HepG2 (cell line): ENCODE results near the gene EDAR. TPM values are rescaled to one million over a fixed set of nuclear protein-coding genes. Genes with fewer than 3 reads are reported as not detected.

Experiments
- ATAC-seq: fragments of 200-7000 bp; cut with Tn5 transposase; 3 replicates; pipeline ENCODE4 v1.9.1; 2020; ENCODE audit warnings: mild to moderate bottlenecking, moderate library complexity
- BruUV-seq: library from RNA; stranded (reverse); fragments of 400-500 nt; replicated peaks from 2 replicates; lab custom pipeline; 2021; lab: Mats Ljungman, UMichigan
- CTCF ChIA-PET: fragments of 300-600 bp; formaldehyde crosslinking; extraction: SDS; loops from one replicate; lab custom pipeline; 2021; ENCODE audit warnings: low total read pairs, inconsistent platforms, low intra/inter-chr PET ratio; lab: Yijun Ruan, JAX
- POLR2A ChIA-PET: fragments of 350-600 bp; sonication (Branson Sonifier 250); formaldehyde crosslinking; loops from one replicate; lab custom pipeline; 2020; ENCODE audit warnings: antibody characterized with exemption, inconsistent platforms; lab: Yijun Ruan, JAX
- DNase-seq: peaks from one replicate; pipeline ENCODE4 v3.0.0-alpha.2; 2015; ENCODE audit warnings: low spot score
- FAIRE-seq: peaks from 3 replicates; lab custom pipeline; 2011; peaks lifted over from hg19 to GRCh38; lab: Jason Lieb, UNC
- H2AFZ ChIP-seq: one replicate; pipeline ENCODE4 v1.6.1; 2011; ENCODE audit warnings: low read length, inconsistent platforms
- H3K27ac ChIP-seq: fragments of 300-600 bp; 3 replicates; pipeline ENCODE4 v1.8.0; 2011; ENCODE audit warnings: mixed run types, mild to moderate bottlenecking, mixed read lengths, low read length, inconsistent platforms; ENCODE audit not compliant: insufficient read depth; ENCODE audit errors: extremely low read length
- H3K27me3 ChIP-seq, 2 experiments: fragments of 200-600 bp in 1 of 2; 2 replicates in 1 of 2; 3 replicates in 1 of 2; pipeline versions ENCODE4 v1.6.0 to v1.8.0; 2011; ENCODE audit warnings: low read length in 2 of 2, mild to moderate bottlenecking in 2 of 2, moderate library complexity in 2 of 2, inconsistent platforms in 1 of 2; ENCODE audit not compliant: insufficient read depth in 2 of 2, control insufficient read depth in 1 of 2
- H3K36me3 ChIP-seq, 2 experiments: fragments of 200-600 bp in 1 of 2; replicated peaks in 1 of 2; 2 replicates in 1 of 2; 3 replicates in 1 of 2; pipeline versions ENCODE4 v1.5.1 to v1.8.0; 2011; ENCODE audit warnings: low read length in 2 of 2, inconsistent platforms in 1 of 2; ENCODE audit not compliant: insufficient read depth in 2 of 2, control insufficient read depth in 1 of 2
- H3K4me1 ChIP-seq: 2 replicates; pipeline ENCODE4 v1.5.1; 2012; ENCODE audit warnings: low read length, inconsistent platforms; ENCODE audit not compliant: insufficient read depth
- H3K4me2 ChIP-seq: 2 replicates; pipeline ENCODE4 v1.6.0; 2011; ENCODE audit warnings: low read depth, low read length, inconsistent platforms
- H3K4me3 ChIP-seq, 3 experiments: fragments of 200-600 bp in 1 of 3; sonication (generic), shearing (Covaris generic) in 1 of 3; replicated peaks in 1 of 3; 2 replicates each; pipeline ENCODE4 v1.5.1; 2011 to 2016; ENCODE audit warnings: low read length in 3 of 3, inconsistent platforms in 2 of 3, low read depth in 2 of 3, mild to moderate bottlenecking in 2 of 3, control low read depth in 1 of 3, mixed read lengths in 1 of 3; ENCODE audit not compliant: insufficient read depth in 1 of 3
- H3K79me2 ChIP-seq: one replicate; pipeline ENCODE4 v1.6.1; 2011; ENCODE audit warnings: low read length, inconsistent platforms; ENCODE audit not compliant: insufficient read depth
- H3K9ac ChIP-seq: 2 replicates; pipeline ENCODE4 v1.6.0; 2011; ENCODE audit warnings: mild to moderate bottlenecking, low read depth, low read length, inconsistent platforms; ENCODE audit not compliant: insufficient read depth
- H3K9me3 ChIP-seq: 2 replicates; pipeline ENCODE4 v1.5.1; 2012; ENCODE audit warnings: mild to moderate bottlenecking, low read length
- H4K20me1 ChIP-seq: 2 replicates; pipeline ENCODE4 v1.6.0; 2011; ENCODE audit warnings: inconsistent platforms, mild to moderate bottlenecking, low read length, moderate library complexity; ENCODE audit not compliant: insufficient read depth
- CREM ChIP-seq, 2 experiments: sonication (generic) in 1 of 2; formaldehyde crosslinking in 1 of 2; IDR thresholded peaks; 2 replicates each; pipeline versions ENCODE4 v1.4.0 to v1.6.1; 2016 to 2020; ENCODE audit warnings: antibody characterized with exemption in 1 of 2, mild to moderate bottlenecking in 1 of 2, missing genetic modification reagents in 1 of 2
- EHMT2 ChIP-seq: fragments of 200-600 bp; sonication (generic); IDR thresholded peaks from 2 replicates; pipeline ENCODE4 v1.7.0; 2017; ENCODE audit warnings: antibody characterized with exemption, low read depth, low read length, borderline replicate concordance
- KDM5A ChIP-seq: fragments of 200-600 bp; sonication (generic); IDR thresholded peaks from 2 replicates; pipeline ENCODE4 v1.7.0; 2018; ENCODE audit warnings: antibody characterized with exemption, mild to moderate bottlenecking, low read length, borderline replicate concordance
- MAFG ChIP-seq: sonication (generic); formaldehyde crosslinking; IDR thresholded peaks from 2 replicates; pipeline ENCODE4 v1.5.1; 2020; ENCODE audit warnings: mild to moderate bottlenecking, missing genetic modification reagents
- MNT ChIP-seq: fragments of 450-650 bp; IDR thresholded peaks from 2 replicates; pipeline ENCODE4 v1.6.1; 2016
- NFIB ChIP-seq: sonication (generic); formaldehyde crosslinking; IDR thresholded peaks from 2 replicates; pipeline ENCODE4 v1.9.0; 2021; ENCODE audit warnings: missing genetic modification reagents, mild to moderate bottlenecking, borderline replicate concordance
- SMAD1 ChIP-seq: sonication (generic); formaldehyde crosslinking; IDR thresholded peaks from 2 replicates; pipeline ENCODE4 v1.4.0; 2020; ENCODE audit warnings: missing genetic modification reagents, low read depth, mild to moderate bottlenecking, borderline replicate concordance
- TEF ChIP-seq: sonication (generic); formaldehyde crosslinking; IDR thresholded peaks from 2 replicates; pipeline ENCODE4 v1.5.0; 2020; ENCODE audit warnings: missing genetic modification reagents
- TRAFD1 ChIP-seq: sonication (generic); formaldehyde crosslinking; IDR thresholded peaks from 2 replicates; pipeline ENCODE4 v1.5.1; 2020; ENCODE audit warnings: missing genetic modification reagents, mild to moderate bottlenecking, borderline replicate concordance
- ZBTB20 ChIP-seq: sonication (generic); formaldehyde crosslinking; IDR thresholded peaks from 2 replicates; pipeline ENCODE4 v1.8.1; 2023; ENCODE audit warnings: missing genetic modification reagents, low read depth, mild to moderate bottlenecking, borderline replicate concordance
- ZBTB38 ChIP-seq: sonication (generic); formaldehyde crosslinking; IDR thresholded peaks from 2 replicates; pipeline ENCODE4 v1.5.1; 2020; ENCODE audit warnings: mild to moderate bottlenecking, missing genetic modification reagents
- ZNF839 ChIP-seq: sonication (generic); formaldehyde crosslinking; IDR thresholded peaks from 2 replicates; pipeline ENCODE4 v1.4.0; 2020; ENCODE audit warnings: missing genetic modification reagents, mild to moderate bottlenecking, borderline replicate concordance
- WGBS: methylation state at CpG from one replicate; pipeline ENCODE4 v1.1.6; 2017; ENCODE audit warnings: low lambda C conversion rate; 5-methylcytosine and 5-hydroxymethylcytosine counted together
- in situ Hi-C: cut with HindIII; loops from 2 replicates; pipeline ENCODE4 v1.10.0; 2017; ENCODE audit warnings: low pct_unique_long_range_greater_than_20kb; ENCODE audit not compliant: extremely low pct_ligation_motif_present
- intact Hi-C: fragments of 100-400 bp; cut with micrococcal nuclease; formaldehyde crosslinking; loops from one replicate; pipeline ENCODE4 v1.10.0; 2022; ENCODE audit not compliant: unreplicated experiment
- polyA plus RNA-seq, 8 experiments: library from polyadenylated mRNA; depleted of rRNA in 3 of 8; stranded (reverse) in 7 of 8; unstranded in 1 of 8; fragments of >200 nt; fragmentation: Illumina TruSeq in 4 of 8; extraction: Trizol in 4 of 8; gene quantifications; 2 replicates each; pipeline versions ENCODE4 v1.2.1 to v1.2.3, GENCODE V29; 2011 to 2016; ENCODE audit warnings: low read depth in 4 of 8, missing spikeins in 1 of 8, mixed read lengths in 1 of 8; ENCODE audit not compliant: insufficient read depth in 1 of 8
- total RNA-seq, 5 experiments: library from RNA; depleted of rRNA; stranded (reverse); fragments of >200 nt; fragmentation: Illumina TruSeq; extraction: Trizol; gene quantifications; 2 replicates each; pipeline ENCODE4 v1.2.3, GENCODE V29; 2016; ENCODE audit warnings: low read depth in 1 of 5
- TF ChIP-seq, protein P1 (sequence below): IDR thresholded peaks from 2 replicates; pipeline ENCODE4 v1.6.1; 2016; ENCODE audit warnings: low read depth, borderline replicate concordance
- TF ChIP-seq, protein P2 (sequence below): sonication (generic); formaldehyde crosslinking; conservative IDR thresholded peaks from 2 replicates; pipeline ENCODE4 v1.4.0; 2020; ENCODE audit warnings: missing genetic modification reagents
- TF ChIP-seq, protein P3 (sequence below): IDR thresholded peaks from 2 replicates; pipeline ENCODE4 v1.6.1; 2012; ENCODE audit warnings: inconsistent platforms

Gene EDAR
- total and polyA plus RNA-seq, 2 of the 13 experiments (the other 11 are each of a cell fraction or from before 2014, with no cell fraction given): not detected

- no TSS peak for BruUV-seq
- Histone ChIP-seq H3K9me3 (no peaks in the 10 kb centered on the region), H2AFZ (no peak overlapping the region), H3K4me3 (no peak overlapping the region), H4K20me1 (no peaks in the 10 kb centered on the region), H3K27me3 (peaks cover 7 to 68% of the 10 kb centered on the region in 2 experiments; a peak in 4 of 5 replicates), H3K9ac (no peak overlapping the region), H3K4me2 (no peak overlapping the region), H3K79me2 (no peaks in the 10 kb centered on the region), H3K36me3 (no peaks in the 10 kb centered on the region), H3K27ac (no peak overlapping the region), H3K4me1 (0 out of 2 replicates have a peak, but pooled peaks cover 6% of the 10 kb centered on the region)
- FAIRE-seq: no peak
- ChIA-PET CTCF (no interaction called here), POLR2A (no interaction called here)
- 17% methylated on average over 14 of the region's 14 CpGs for WGBS
- intact Hi-C loops (no loop called here), in situ Hi-C loops (loop anchor here (5.0 kb wide), 1 partner anchor 63 kb away; the partner anchor contains the start of gene EDAR)
- no peak for DNase-seq
- no peak for ATAC-seq
- TF ChIP-seq, protein P1, sequence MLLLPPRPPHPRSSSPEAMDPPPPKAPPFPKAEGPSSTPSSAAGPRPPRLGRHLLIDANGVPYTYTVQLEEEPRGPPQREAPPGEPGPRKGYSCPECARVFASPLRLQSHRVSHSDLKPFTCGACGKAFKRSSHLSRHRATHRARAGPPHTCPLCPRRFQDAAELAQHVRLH (CRISPR knock-in tag): no peak
- TF ChIP-seq ZBTB38 (CRISPR knock-in tag) (no peak), SMAD1 (CRISPR knock-in tag) (no peak), MNT (peak; percentile 55), TEF (CRISPR knock-in tag) (no peak), ZBTB20 (CRISPR knock-in tag) (no peak), EHMT2 (no peak), NFIB (CRISPR knock-in tag) (no peak), MAFG (CRISPR knock-in tag) (no peak), KDM5A (no peak), TRAFD1 (CRISPR knock-in tag) (no peak), CREM (IDR thresholded peaks at IDR 0.05) (no peak), CREM (CRISPR knock-in tag; IDR thresholded peaks at IDR 0.05) (no peak), ZNF839 (no peak)
- TF ChIP-seq, protein P2, sequence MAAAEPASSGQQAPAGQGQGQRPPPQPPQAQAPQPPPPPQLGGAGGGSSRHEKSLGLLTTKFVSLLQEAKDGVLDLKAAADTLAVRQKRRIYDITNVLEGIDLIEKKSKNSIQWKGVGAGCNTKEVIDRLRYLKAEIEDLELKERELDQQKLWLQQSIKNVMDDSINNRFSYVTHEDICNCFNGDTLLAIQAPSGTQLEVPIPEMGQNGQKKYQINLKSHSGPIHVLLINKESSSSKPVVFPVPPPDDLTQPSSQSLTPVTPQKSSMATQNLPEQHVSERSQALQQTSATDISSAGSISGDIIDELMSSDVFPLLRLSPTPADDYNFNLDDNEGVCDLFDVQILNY: no peak
- TF ChIP-seq, protein P3, sequence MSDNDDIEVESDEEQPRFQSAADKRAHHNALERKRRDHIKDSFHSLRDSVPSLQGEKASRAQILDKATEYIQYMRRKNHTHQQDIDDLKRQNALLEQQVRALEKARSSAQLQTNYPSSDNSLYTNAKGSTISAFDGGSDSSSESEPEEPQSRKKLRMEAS: peak; percentile 47; the same call in 1 of the 2 replicates
These were observed 64.3 kb downstream of the EDAR start for GRCh38 chr2:108924580-108925251.
